CD8-positive, alpha-beta memory T cell (primary cell): Measurements from ENCODE around the gene EXOC6B. TPM values are rescaled to one million over a fixed set of nuclear protein-coding genes. Genes with fewer than 3 reads are reported as not detected.

ENCODE experiments used
- CTCF ChIA-PET: fragments of 350-600 bp; sonication (Branson Sonifier 250); formaldehyde crosslinking; loops from one replicate; lab custom pipeline; 2021; ENCODE audit warnings: antibody characterized with exemption; lab: Charles Lee
- POLR2A ChIA-PET: fragments of 350-600 bp; sonication (Branson Sonifier 250); formaldehyde crosslinking; loops from one replicate; lab custom pipeline; 2021; ENCODE audit warnings: antibody characterized with exemption; lab: Charles Lee
- DNase-seq, 5 donors: peaks; one replicate each; pipeline versions ENCODE4 v3.0.0 to v3.0.0-alpha.2; 2020 to 2022; ENCODE audit warnings: mixed read lengths in 1 of 5
- H3K27ac ChIP-seq: one replicate; pipeline ENCODE4 v1.7.0; 2013; ENCODE audit warnings: low read depth, mild to moderate bottlenecking, low read length, moderate library complexity
- H3K27me3 ChIP-seq: 2 replicates; pipeline ENCODE4 v1.7.0; 2013; ENCODE audit warnings: low read length, mild to moderate bottlenecking; ENCODE audit not compliant: insufficient read depth, poor library complexity, severe bottlenecking
- H3K36me3 ChIP-seq: 2 replicates; pipeline ENCODE4 v1.7.0; 2013; ENCODE audit warnings: mild to moderate bottlenecking, low read length, moderate library complexity; ENCODE audit not compliant: insufficient read depth
- H3K4me1 ChIP-seq: 2 replicates; pipeline ENCODE4 v1.7.0; 2013; ENCODE audit warnings: mild to moderate bottlenecking, low read length, moderate library complexity; ENCODE audit not compliant: insufficient read depth
- H3K4me3 ChIP-seq: 2 replicates; pipeline ENCODE4 v1.7.0; 2013; ENCODE audit warnings: mild to moderate bottlenecking, low read length
- H3K9me3 ChIP-seq: 2 replicates; pipeline ENCODE4 v1.7.0; 2013; ENCODE audit warnings: mild to moderate bottlenecking, low read length
- H3K27ac Mint-ChIP-seq, 8 donors: one replicate each; pipeline ENCODE4 v1.8.0; 2020 to 2021; ENCODE audit warnings: mixed read lengths in 8 of 8, mild to moderate bottlenecking in 6 of 8, inconsistent platforms in 3 of 8, moderate library complexity in 3 of 8
- H3K27me3 Mint-ChIP-seq, 2 donors: one replicate each; pipeline ENCODE4 v1.8.0; 2020 to 2021; ENCODE audit warnings: mixed read lengths in 2 of 2, mild to moderate bottlenecking in 1 of 2, moderate library complexity in 1 of 2
- H3K36me3 Mint-ChIP-seq, 3 donors: one replicate each; pipeline ENCODE4 v1.8.0; 2020 to 2021; ENCODE audit warnings: mixed read lengths in 3 of 3, inconsistent platforms in 1 of 3, mild to moderate bottlenecking in 1 of 3
- H3K4me1 Mint-ChIP-seq, 3 donors: one replicate each; pipeline ENCODE4 v1.8.0; 2020 to 2021; ENCODE audit warnings: mixed read lengths in 3 of 3, inconsistent platforms in 1 of 3, mild to moderate bottlenecking in 1 of 3
- H3K4me3 Mint-ChIP-seq, 7 donors: one replicate each; pipeline ENCODE4 v1.8.0; 2020 to 2021; ENCODE audit warnings: mixed read lengths in 7 of 7, mild to moderate bottlenecking in 6 of 7, moderate library complexity in 4 of 7, inconsistent platforms in 2 of 7
- H3K9me3 Mint-ChIP-seq, 5 donors: one replicate each; pipeline ENCODE4 v1.8.0; 2020 to 2022; ENCODE audit warnings: mixed read lengths in 5 of 5, mild to moderate bottlenecking in 3 of 5, moderate library complexity in 2 of 5, inconsistent platforms in 1 of 5
- polyA plus RNA-seq: library from polyadenylated mRNA; unstranded; fragments of 300-500 nt; fragmentation: Illumina TruSeq; gene quantifications from one replicate; pipeline ENCODE4 v1.2.3, GENCODE V29; 2021
- total RNA-seq, 2 experiments: library from RNA; stranded (reverse); gene quantifications; one replicate each; pipeline ENCODE4 v1.2.3, GENCODE V29; 2021

EXOC6B gene
- total and polyA plus RNA-seq, 3 experiments from 2014 or later = 2.1 to 9.4 (median 7.1) TPM

GRCh38 chr2:72150157-72150860, 675.5 kb downstream of the EXOC6B start:
- no peak overlapping the region for H3K27ac ChIP-seq
- H3K36me3 Mint-ChIP-seq = no peaks in the 10 kb centered on the region
- peaks cover 12% of the 10 kb centered on the region for H3K4me1 ChIP-seq
- H3K27me3 ChIP-seq = peaks cover 42% of the 10 kb centered on the region
- peaks cover 48 to 82% of the 10 kb centered on the region in 2 donors for H3K27me3 Mint-ChIP-seq
- DNase-seq = peak; percentile 31 to 60 (median 41)
- H3K36me3 ChIP-seq = no peaks in the 10 kb centered on the region
- ChIA-PET POLR2A (no interaction called here), CTCF (interaction anchor here (1.0 to 2.5 kb wide), 11 partner anchors 8 to 615 kb away, joined by 3 to 15 read pairs (median 4); no protein-coding TSS in a partner anchor)
- H3K4me1 Mint-ChIP-seq = peaks cover 34 to 45% (median 43%) of the 10 kb centered on the region in 3 donors
- H3K4me3 ChIP-seq = peak overlapping the region; percentile 61
- H3K27ac Mint-ChIP-seq = peak overlapping the region in 1 of 8 donors; percentile 11
- no peaks in the 10 kb centered on the region for H3K9me3 ChIP-seq
- peaks cover 0 to 6% (median 3%) of the 10 kb centered on the region in 5 donors for H3K9me3 Mint-ChIP-seq
- H3K4me3 Mint-ChIP-seq = peak overlapping the region; percentile 15 to 86 (median 82)

DNA sequence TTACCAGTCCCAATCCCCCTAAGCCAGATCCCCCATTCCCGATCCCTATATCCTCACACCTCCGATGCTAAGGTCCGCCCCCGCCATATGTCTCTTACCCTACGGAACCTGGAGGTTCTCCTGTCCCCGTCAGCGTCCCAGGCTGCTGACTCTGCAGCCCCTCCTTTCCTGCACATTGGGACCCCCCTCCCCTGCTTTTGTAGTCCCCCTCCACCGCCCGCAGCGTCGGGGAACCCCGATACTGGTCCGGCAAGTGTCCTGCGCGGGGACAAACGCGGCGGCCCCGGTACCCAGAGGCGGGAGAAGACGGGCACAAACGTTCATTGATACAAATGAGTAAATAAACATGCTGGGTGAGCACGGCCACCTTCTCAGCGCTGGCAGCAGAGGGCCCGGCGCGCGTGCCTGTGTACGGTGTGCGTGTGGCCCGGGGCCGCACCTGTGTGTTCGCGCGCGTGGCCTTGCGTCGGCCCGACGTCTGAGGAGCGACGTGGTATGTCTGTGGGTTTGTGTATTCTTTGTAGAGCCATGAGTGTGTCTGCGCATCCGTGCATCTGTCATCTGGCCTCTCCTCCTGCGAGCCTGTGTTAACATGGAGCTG, 676.2 kb downstream of the EXOC6B start:
- ChIA-PET POLR2A (interaction anchor here (1.2 kb wide), 1 partner anchor 614 kb away, joined by 4 read pairs; no protein-coding TSS in a partner anchor), CTCF (interaction anchor here (1.0 to 2.5 kb wide), 11 partner anchors 8 to 614 kb away, joined by 3 to 15 read pairs (median 4); no protein-coding TSS in a partner anchor)
- Mint-ChIP-seq H3K27ac (peak overlapping the region in 2 of 8 donors; percentile 11 to 32), H3K27me3 (peaks cover 52 to 77% of the 10 kb centered on the region in 2 donors), H3K4me1 (peaks cover 34 to 49% (median 44%) of the 10 kb centered on the region in 3 donors), H3K9me3 (peaks cover 0 to 6% (median 3%) of the 10 kb centered on the region in 5 donors), H3K36me3 (no peaks in the 10 kb centered on the region), H3K4me3 (peak overlapping the region; percentile 15 to 86 (median 82))
- peaks cover 43% of the 10 kb centered on the region for H3K27me3 ChIP-seq
- H3K4me3 ChIP-seq = peak overlapping the region; percentile 61
- H3K36me3 ChIP-seq = no peaks in the 10 kb centered on the region
- no peaks in the 10 kb centered on the region for H3K9me3 ChIP-seq
- no peak for DNase-seq
- peaks cover 12% of the 10 kb centered on the region for H3K4me1 ChIP-seq
- no peak overlapping the region for H3K27ac ChIP-seq

DNA sequence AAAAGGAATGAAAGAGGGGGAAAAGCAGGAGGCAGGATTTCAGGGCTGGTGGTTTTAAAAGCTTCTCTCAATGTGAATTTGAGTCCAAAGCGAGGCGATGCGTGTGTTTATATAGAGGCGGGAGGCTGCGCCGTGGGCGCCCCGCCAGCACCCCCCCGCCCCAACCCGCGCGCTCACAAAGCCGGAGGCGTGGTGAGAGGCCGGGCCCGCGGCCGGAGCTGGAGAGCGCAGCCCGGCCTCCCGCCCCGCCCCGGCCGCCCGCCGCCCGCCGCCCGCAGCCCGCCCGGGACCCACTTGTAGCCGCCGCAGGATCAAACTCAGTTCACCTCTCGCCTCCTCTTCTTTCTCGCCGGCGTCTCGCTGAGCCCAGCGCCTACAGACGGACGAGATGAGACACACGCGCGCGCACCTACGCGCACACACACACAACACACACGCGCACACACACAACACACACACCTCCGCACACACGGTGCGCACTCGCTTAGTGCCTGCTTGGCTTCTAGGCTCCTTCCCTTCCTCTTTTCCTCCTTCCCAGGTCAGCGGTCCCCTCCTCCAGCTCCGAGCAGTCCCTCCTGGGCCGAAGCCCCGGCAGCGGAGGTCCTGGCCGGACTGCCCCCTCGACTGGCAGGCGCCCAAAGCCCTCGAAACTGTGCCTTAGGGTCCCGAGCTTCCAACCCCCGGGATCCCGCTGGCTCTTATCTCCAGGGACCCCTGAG, 676.8 kb downstream of the EXOC6B start:
- Mint-ChIP-seq H3K4me3 (peak overlapping the region; percentile 15 to 90 (median 83)), H3K27me3 (peaks cover 52 to 77% of the 10 kb centered on the region in 2 donors), H3K4me1 (peaks cover 34 to 52% (median 46%) of the 10 kb centered on the region in 3 donors), H3K9me3 (peaks cover 0 to 6% (median 3%) of the 10 kb centered on the region in 5 donors), H3K27ac (peak overlapping the region in 2 of 8 donors; percentile 32 to 50), H3K36me3 (no peaks in the 10 kb centered on the region)
- ChIA-PET CTCF (interaction anchor here (1.7 kb wide), 1 partner anchor 9 kb away, joined by 5 read pairs; no protein-coding TSS in a partner anchor), POLR2A (interaction anchor here (1.2 kb wide), 1 partner anchor 613 kb away, joined by 4 read pairs; no protein-coding TSS in a partner anchor)
- Histone ChIP-seq H3K4me3 (peak overlapping the region; percentile 12), H3K27me3 (peaks cover 43% of the 10 kb centered on the region), H3K36me3 (no peaks in the 10 kb centered on the region), H3K4me1 (peaks cover 12% of the 10 kb centered on the region), H3K9me3 (no peaks in the 10 kb centered on the region), H3K27ac (no peak overlapping the region)
- DNase-seq = no peak

DNA sequence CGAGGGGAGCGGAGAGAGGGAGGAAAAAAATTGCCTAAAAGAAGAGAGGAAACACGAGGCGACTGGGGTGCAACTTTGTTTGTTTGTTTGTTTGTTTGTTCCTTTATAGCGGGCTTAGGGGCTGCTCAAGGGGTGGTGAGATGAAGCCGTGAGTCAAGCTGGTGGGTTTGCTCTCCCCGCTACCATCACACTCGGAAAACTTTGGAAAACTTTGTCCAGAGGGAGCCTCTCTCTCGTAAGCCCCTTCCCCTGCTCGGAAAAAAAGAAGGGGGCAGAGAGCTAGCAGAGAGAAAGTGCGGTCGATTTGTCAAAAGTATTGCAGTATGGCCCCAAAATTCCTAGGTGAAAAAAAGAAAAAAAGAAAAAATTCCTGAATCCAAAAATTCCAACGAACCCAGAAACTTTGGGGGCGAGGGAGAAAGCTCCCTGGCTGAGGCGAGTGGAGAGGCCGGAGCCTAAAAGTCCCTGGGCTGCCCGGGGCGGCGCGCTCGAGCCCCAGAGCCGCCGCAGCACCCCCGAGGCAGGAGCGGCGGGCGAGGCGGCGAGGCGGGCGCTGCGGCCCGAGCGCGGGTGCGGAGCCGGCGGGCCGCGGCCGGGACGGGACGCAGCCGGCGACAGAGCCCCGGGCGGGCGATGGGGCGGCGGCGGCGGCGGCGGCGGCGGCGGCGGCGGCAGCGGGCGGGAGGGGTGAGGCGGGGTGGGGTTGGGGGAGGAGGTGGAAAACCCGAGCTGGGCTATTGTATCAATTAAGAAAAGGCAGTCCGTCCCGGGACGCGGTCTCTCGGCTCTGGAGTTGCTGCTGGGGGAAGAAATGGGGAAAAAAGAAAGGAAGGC, 677.6 kb downstream of the EXOC6B start:
- H3K36me3 Mint-ChIP-seq = no peaks in the 10 kb centered on the region
- peaks cover 55 to 80% of the 10 kb centered on the region in 2 donors for H3K27me3 Mint-ChIP-seq
- H3K27ac ChIP-seq = no peak overlapping the region
- ChIA-PET CTCF (no interaction called here), POLR2A (interaction anchor here (1.2 kb wide), 1 partner anchor 612 kb away, joined by 4 read pairs; no protein-coding TSS in a partner anchor)
- H3K4me1 ChIP-seq = peaks cover 12% of the 10 kb centered on the region
- DNase-seq = no peak
- no peaks in the 10 kb centered on the region for H3K9me3 ChIP-seq
- H3K27me3 ChIP-seq = peaks cover 43% of the 10 kb centered on the region
- H3K27ac Mint-ChIP-seq = peak overlapping the region in 1 of 8 donors; percentile 31
- H3K36me3 ChIP-seq = no peaks in the 10 kb centered on the region
- H3K4me1 Mint-ChIP-seq = peaks cover 34 to 57% (median 51%) of the 10 kb centered on the region in 3 donors
- H3K4me3 ChIP-seq = no peak overlapping the region
- peak overlapping the region; percentile 73 to 90 (median 83) for H3K4me3 Mint-ChIP-seq
- peaks cover 0 to 6% (median 3%) of the 10 kb centered on the region in 5 donors for H3K9me3 Mint-ChIP-seq

GRCh38 chr2:72147303-72147971, 678.4 kb downstream of the EXOC6B start, which contains the start of gene CYP26B1:
Gene CYP26B1, minus strand, starts transcription at chr2:72147862. Its CDS starts 28 bp downstream, at chr2:72147834.
- Histone ChIP-seq H3K36me3 (no peaks in the 10 kb centered on the region), H3K4me1 (peaks cover 12% of the 10 kb centered on the region), H3K9me3 (no peaks in the 10 kb centered on the region), H3K4me3 (no peak within 1 kb of the TSS), H3K27ac (no peak within 1 kb of the TSS), H3K27me3 (peaks cover 43% of the 10 kb centered on the region)
- Mint-ChIP-seq H3K4me3 (peak within 1 kb of the TSS; percentile 73 to 90 (median 83)), H3K27ac (peak within 1 kb of the TSS in 1 of 8 donors; percentile 31), H3K4me1 (peaks cover 34 to 57% (median 51%) of the 10 kb centered on the region in 3 donors), H3K9me3 (peaks cover 0 to 6% (median 3%) of the 10 kb centered on the region in 5 donors), H3K27me3 (peaks cover 53 to 77% of the 10 kb centered on the region in 2 donors), H3K36me3 (no peaks in the 10 kb centered on the region)
- peak in 1 of 5 donors; percentile 31 for DNase-seq
- POLR2A ChIA-PET = no interaction called here
- CTCF ChIA-PET = no interaction called here

- H3K36me3 ChIP-seq = no peaks in the 10 kb centered on the region
- H3K27ac ChIP-seq = no peak overlapping the region
- H3K4me1 ChIP-seq = peaks cover 12% of the 10 kb centered on the region
- H3K36me3 Mint-ChIP-seq = no peaks in the 10 kb centered on the region
- peaks cover 53 to 77% of the 10 kb centered on the region in 2 donors for H3K27me3 Mint-ChIP-seq
- H3K4me1 Mint-ChIP-seq = peaks cover 34 to 57% (median 51%) of the 10 kb centered on the region in 3 donors
- peak overlapping the region; percentile 52 to 85 (median 65) for H3K4me3 Mint-ChIP-seq
- POLR2A ChIA-PET = no interaction called here
- peaks cover 0 to 6% (median 3%) of the 10 kb centered on the region in 5 donors for H3K9me3 Mint-ChIP-seq
- no peak overlapping the region for H3K4me3 ChIP-seq
- DNase-seq = peak in 1 of 5 donors; percentile 34
- no peaks in the 10 kb centered on the region for H3K9me3 ChIP-seq
- peak overlapping the region in 1 of 8 donors; percentile 28 for H3K27ac Mint-ChIP-seq
- CTCF ChIA-PET = no interaction called here
- H3K27me3 ChIP-seq = peaks cover 43% of the 10 kb centered on the region
Measured at GRCh38 chr2:72146347-72147302, 679.2 kb downstream of the EXOC6B start.
